Testis (tissue), 3 donors: ENCODE measurements around the gene ATP5F1A. TPM values are rescaled to one million over a fixed set of nuclear protein-coding genes. Genes with fewer than 3 reads are reported as not detected.
"Not testable (repeated sequence)": the region's sequence is repeated elsewhere in the genome, so short reads cannot be mapped to it uniquely, and the experiment has no call there.

ENCODE experiments used
- DNase-seq: peaks from one replicate; pipeline ENCODE4 v3.0.0-alpha.2; 2019
- H3K27ac ChIP-seq, 2 donors: fragments of 200-600 bp; sonication (generic); one replicate each; pipeline ENCODE4 v1.5.1; 2019
- H3K27me3 ChIP-seq: fragments of 200-600 bp; sonication (generic); one replicate; pipeline ENCODE4 v1.5.1; 2019
- H3K36me3 ChIP-seq: fragments of 200-600 bp; sonication (generic); one replicate; pipeline ENCODE4 v1.5.1; 2017; ENCODE audit warnings: low read depth; ENCODE audit errors: missing control alignments
- H3K4me1 ChIP-seq: fragments of 200-600 bp; sonication (generic); one replicate; pipeline ENCODE4 v1.5.1; 2019
- H3K4me3 ChIP-seq, 2 donors: fragments of 200-600 bp; sonication (generic); one replicate each; pipeline ENCODE4 v1.5.1; 2017 to 2019
- H3K9me3 ChIP-seq: fragments of 200-600 bp; sonication (generic); one replicate; pipeline ENCODE4 v1.5.1; 2017
- CTCF ChIP-seq, 3 experiments: fragments of 450-650 bp in 2 of 3; fragments of 200-600 bp in 1 of 3; sonication (generic) in 1 of 3; IDR thresholded peaks; one replicate each; pipeline ENCODE4 v1.5.1; 2016 to 2019; ENCODE audit warnings: antibody characterized with exemption in 3 of 3, mild to moderate bottlenecking in 2 of 3, moderate library complexity in 1 of 3
- POLR2A ChIP-seq: fragments of 450-650 bp; IDR thresholded peaks from one replicate; pipeline ENCODE4 v1.6.1; 2017; ENCODE audit warnings: antibody characterized with exemption, mild to moderate bottlenecking, moderate library complexity
- WGBS, 2 donors: methylation state at CpG; one replicate each; pipeline ENCODE4 v1.1.5; 2018; 5-methylcytosine and 5-hydroxymethylcytosine counted together
- intact Hi-C: fragments of 100-400 bp; cut with DNase I; formaldehyde crosslinking; loops from one replicate; pipeline ENCODE4 v1.15.1; 2023; ENCODE audit warnings: low total_unique reads
- polyA plus RNA-seq: library from polyadenylated mRNA; stranded (reverse); fragments of 350-450 nt; fragmentation: Illumina TruSeq; extraction: RNeasy Lipid Tissue Mini Kit (QIAGEN cat#74804); gene quantifications from one replicate; pipeline ENCODE4 v1.2.3, GENCODE V29; 2014; ENCODE audit warnings: low read depth, low replicate concordance; ENCODE audit not compliant: insufficient read depth
- total RNA-seq, 2 donors: library from RNA; depleted of rRNA; stranded (reverse); fragments of >200 nt; gene quantifications; one replicate each; pipeline ENCODE4 v1.2.3, GENCODE V29; 2016

The ATP5F1A gene
- total and polyA plus RNA-seq, 3 donors from 2014 or later = 430 to 592 (median 479) TPM

- TF ChIP-seq CTCF (IDR thresholded peaks at IDR 0.05) (no peak), POLR2A (no peak)
- intact Hi-C loops = no loop called here
- peaks cover 20% of the 10 kb centered on the region for H3K4me1 ChIP-seq
- H3K9me3 ChIP-seq = no peaks in the 10 kb centered on the region
- WGBS, 2 donors = 20 to 31% methylated on average over 22 of the region's 22 CpGs
- no peaks in the 10 kb centered on the region for H3K27me3 ChIP-seq
- DNase-seq = peak; percentile 50
- H3K4me3 ChIP-seq = peak overlapping the region; percentile 81 to 97
- H3K27ac ChIP-seq = peak overlapping the region; percentile 92 to 93
- no peaks in the 10 kb centered on the region for H3K36me3 ChIP-seq
These were observed 1.3 kb downstream of the ATP5F1A start for GRCh38 chr18:46096651-46097300.

DNA sequence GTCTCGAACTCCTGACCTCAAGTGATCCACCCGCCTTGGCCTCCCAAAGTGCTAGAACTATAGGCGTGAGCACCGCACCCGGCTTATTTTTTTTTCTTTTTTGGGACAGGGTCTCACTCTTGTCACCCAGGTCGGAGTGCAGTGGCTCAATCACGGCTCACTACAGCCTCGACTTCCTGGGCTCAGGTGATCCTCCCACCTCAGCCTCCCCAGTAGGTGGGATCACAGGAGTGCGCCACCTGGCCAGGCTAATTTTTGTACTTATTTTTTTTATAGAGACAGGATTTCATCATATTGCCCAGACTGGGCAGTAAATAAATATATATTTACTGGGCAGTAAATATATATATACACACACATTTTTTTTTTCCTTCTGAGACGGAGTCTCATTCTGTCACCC, 2.6 kb downstream of the ATP5F1A start:
- 88 to 92% methylated on average over 10 of the region's 10 CpGs for WGBS, 2 donors
- Histone ChIP-seq H3K27me3 (no peaks in the 10 kb centered on the region), H3K4me1 (peaks cover 20% of the 10 kb centered on the region)

GRCh38 chr18:46088501-46088900, 9.6 kb downstream of the ATP5F1A start:
- H3K27me3 ChIP-seq, H3K36me3 ChIP-seq, intact Hi-C loops, DNase-seq, H3K4me1 ChIP-seq, H3K27ac ChIP-seq, H3K4me3 ChIP-seq, H3K9me3 ChIP-seq: not testable (repeated sequence)
- WGBS, 2 donors = 57 to 72% methylated on average over 6 to 8 of the region's 8 CpGs

More for the DNA sequence above, 2.6 kb downstream of the ATP5F1A start:
- no peaks in the 10 kb centered on the region for H3K9me3 ChIP-seq
- no peaks in the 10 kb centered on the region for H3K36me3 ChIP-seq
- no peak overlapping the region for H3K4me3 ChIP-seq
- H3K27ac ChIP-seq = no peak overlapping the region
- no peak for DNase-seq
- intact Hi-C loops = no loop called here
- no peak for TF ChIP-seq CTCF (IDR thresholded peaks at IDR 0.05)
- no peak for TF ChIP-seq POLR2A

DNA sequence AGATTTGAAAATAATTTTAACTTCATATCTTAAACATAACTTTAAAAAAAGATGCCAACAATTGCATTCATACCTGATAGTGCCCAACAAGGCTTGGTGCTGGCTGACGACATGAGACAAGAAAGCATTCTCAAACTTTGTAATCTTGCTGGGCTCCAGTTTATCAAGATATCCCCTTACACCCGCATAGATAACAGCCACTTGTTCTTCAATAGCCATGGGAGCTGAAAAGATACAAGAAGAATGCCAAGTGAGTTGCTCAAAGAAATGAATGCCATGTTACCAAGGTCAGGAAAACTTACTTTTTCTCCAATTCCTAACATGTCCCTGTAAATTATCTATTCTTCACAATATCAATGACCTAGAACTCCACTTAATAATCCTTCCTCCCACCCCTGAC, 13.7 kb downstream of the ATP5F1A start:
- intact Hi-C loops = no loop called here
- TF ChIP-seq CTCF (IDR thresholded peaks at IDR 0.05) = no peak
- TF ChIP-seq POLR2A = no peak
- H3K36me3 ChIP-seq = no peaks in the 10 kb centered on the region

GRCh38 chr18:46080156-46080555, 17.9 kb downstream of the ATP5F1A start:
- DNase-seq = no peak
- H3K27ac ChIP-seq = no peak overlapping the region
- TF ChIP-seq CTCF (IDR thresholded peaks at IDR 0.05) = no peak
- no peak for TF ChIP-seq POLR2A
- no peaks in the 10 kb centered on the region for H3K27me3 ChIP-seq
- H3K4me1 ChIP-seq = peaks cover 3% of the 10 kb centered on the region
- intact Hi-C loops = no loop called here
- H3K4me3 ChIP-seq = no peak overlapping the region
- H3K36me3 ChIP-seq = no peaks in the 10 kb centered on the region
- 66 to 67% methylated on average over 1 of the region's 1 CpG for WGBS, 2 donors
- no peaks in the 10 kb centered on the region for H3K9me3 ChIP-seq

More for the DNA sequence above, 13.7 kb downstream of the ATP5F1A start:
- H3K4me3 ChIP-seq = no peak overlapping the region
- no peaks in the 10 kb centered on the region for H3K27me3 ChIP-seq
- DNase-seq = no peak
- no peaks in the 10 kb centered on the region for H3K9me3 ChIP-seq
- H3K27ac ChIP-seq = no peak overlapping the region
- 66 to 68% methylated on average over 2 of the region's 2 CpGs for WGBS, 2 donors
- H3K4me1 ChIP-seq = peaks cover 3% of the 10 kb centered on the region
